ACC112 (cell line): ENCODE results near the gene ZNF839.
"Not testable (repeated sequence)": the region's sequence is repeated elsewhere in the genome, so short reads cannot be mapped to it uniquely, and the experiment has no call there.

Source experiments
- H2AFZ ChIP-seq: fragments of 200-600 bp; sonication (generic); one replicate; pipeline ENCODE4 v1.6.0; 2017; ENCODE audit warnings: antibody characterized with exemption, low read length; ENCODE audit not compliant: unreplicated experiment
- H3K27ac ChIP-seq: fragments of 200-600 bp; sonication (generic); 2 replicates; pipeline ENCODE4 v1.5.1; 2014; ENCODE audit warnings: low read depth, mild to moderate bottlenecking, antibody characterized with exemption, low read length, moderate library complexity
- H3K27me3 ChIP-seq: fragments of 200-600 bp; sonication (generic); 2 replicates; pipeline ENCODE4 v1.6.1; 2014; ENCODE audit warnings: mild to moderate bottlenecking, antibody characterized with exemption, low read length, moderate library complexity, mixed read lengths; ENCODE audit not compliant: insufficient read depth
- H3K36me3 ChIP-seq: fragments of 200-600 bp; sonication (generic); 2 replicates; pipeline ENCODE4 v1.6.1; 2016; ENCODE audit warnings: mild to moderate bottlenecking, antibody characterized with exemption, low read length, moderate library complexity, mixed read lengths; ENCODE audit not compliant: insufficient read depth
- H3K4me1 ChIP-seq: fragments of 200-600 bp; sonication (generic); one replicate; pipeline ENCODE4 v1.6.1; 2016; ENCODE audit warnings: low read length, mixed read lengths; ENCODE audit not compliant: insufficient read depth, unreplicated experiment, control insufficient read depth
- H3K4me3 ChIP-seq: fragments of 200-600 bp; sonication (generic); 2 replicates; pipeline ENCODE4 v1.5.1; 2014; ENCODE audit warnings: mild to moderate bottlenecking, low read depth, low read length
- H3K79me2 ChIP-seq: fragments of 200-600 bp; sonication (generic); one replicate; pipeline ENCODE4 v1.6.0; 2016; ENCODE audit warnings: low read length; ENCODE audit not compliant: control insufficient read depth, unreplicated experiment, insufficient read depth

ZNF839 gene

DNA sequence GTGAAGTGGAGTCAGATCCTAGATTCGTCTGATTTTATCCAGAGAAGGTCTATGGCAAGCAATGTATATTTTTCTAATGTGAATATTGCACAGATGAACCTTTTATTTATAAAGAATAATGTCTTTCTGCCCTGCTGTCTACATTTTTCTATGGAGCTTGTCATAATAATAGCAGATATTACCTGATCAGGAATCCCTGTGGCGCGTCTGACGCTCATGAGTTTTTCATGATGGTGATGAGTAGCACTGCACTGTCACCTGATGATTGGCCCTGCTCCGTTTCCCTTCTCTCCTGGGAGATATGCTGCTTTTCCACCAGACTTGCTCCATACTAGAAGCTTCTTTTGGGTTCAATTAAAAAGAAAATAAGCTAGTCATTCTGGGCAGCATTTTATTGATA lies 22.7 kb downstream of the ZNF839 start:
- Histone ChIP-seq H3K79me2 (no peaks in the 10 kb centered on the region), H3K4me3 (no peak overlapping the region), H2AFZ (no peak overlapping the region), H3K36me3 (no peaks in the 10 kb centered on the region; the same call in 1 of the 2 replicates), H3K4me1 (no peaks in the 10 kb centered on the region), H3K27ac (no peak overlapping the region), H3K27me3 (no peaks in the 10 kb centered on the region)

DNA sequence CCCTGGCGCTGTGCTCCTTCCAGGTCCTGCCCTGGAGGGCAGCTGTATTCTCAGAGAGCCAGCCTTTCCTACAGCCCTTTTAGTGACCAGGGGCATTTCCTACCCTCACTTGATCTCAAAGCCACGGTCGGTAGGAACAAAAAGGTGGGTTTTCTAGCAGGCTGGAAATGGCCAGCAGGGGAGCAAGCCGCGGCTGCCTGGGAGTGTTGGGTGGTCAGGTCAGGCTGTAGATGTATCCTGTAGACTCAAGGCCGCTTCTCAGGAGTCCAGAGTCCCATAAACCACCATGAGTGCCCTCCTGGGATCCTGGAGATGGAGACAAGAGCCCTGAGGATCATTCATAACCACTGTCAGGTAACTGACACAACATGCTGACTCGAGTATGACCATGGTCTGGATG lies 24.5 kb downstream of the ZNF839 start:
- Histone ChIP-seq H3K36me3 (peaks cover 6% of the 10 kb centered on the region; the same call in 1 of the 2 replicates), H3K4me3 (no peak overlapping the region), H3K27me3 (no peaks in the 10 kb centered on the region), H3K27ac (no peak overlapping the region), H2AFZ (no peak overlapping the region), H3K79me2 (no peaks in the 10 kb centered on the region), H3K4me1 (no peaks in the 10 kb centered on the region)

DNA sequence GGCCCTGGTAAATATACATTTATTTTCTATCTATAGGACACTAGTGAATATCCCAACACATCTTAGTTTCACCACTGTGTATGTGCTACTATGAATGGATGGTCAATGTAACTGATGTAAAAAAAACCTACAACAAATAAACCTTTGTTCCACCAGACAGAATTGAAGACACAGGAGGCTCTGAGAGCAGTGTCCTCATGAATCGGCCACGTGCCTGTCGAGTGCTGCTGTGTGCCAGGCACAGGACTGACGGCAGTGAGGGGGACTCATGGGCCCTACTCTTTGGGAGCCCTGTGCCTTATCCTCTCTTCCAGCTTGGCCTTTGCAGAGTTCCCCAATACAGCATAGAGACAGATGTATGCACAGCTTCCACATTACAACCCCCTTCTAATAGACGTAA lies 24.9 kb downstream of the ZNF839 start:
- Histone ChIP-seq H3K4me3 (no peak overlapping the region), H3K27ac (no peak overlapping the region), H3K36me3 (peaks cover 6% of the 10 kb centered on the region; the same call in 1 of the 2 replicates), H2AFZ (no peak overlapping the region), H3K79me2 (no peaks in the 10 kb centered on the region), H3K4me1 (no peaks in the 10 kb centered on the region), H3K27me3 (no peaks in the 10 kb centered on the region)

DNA sequence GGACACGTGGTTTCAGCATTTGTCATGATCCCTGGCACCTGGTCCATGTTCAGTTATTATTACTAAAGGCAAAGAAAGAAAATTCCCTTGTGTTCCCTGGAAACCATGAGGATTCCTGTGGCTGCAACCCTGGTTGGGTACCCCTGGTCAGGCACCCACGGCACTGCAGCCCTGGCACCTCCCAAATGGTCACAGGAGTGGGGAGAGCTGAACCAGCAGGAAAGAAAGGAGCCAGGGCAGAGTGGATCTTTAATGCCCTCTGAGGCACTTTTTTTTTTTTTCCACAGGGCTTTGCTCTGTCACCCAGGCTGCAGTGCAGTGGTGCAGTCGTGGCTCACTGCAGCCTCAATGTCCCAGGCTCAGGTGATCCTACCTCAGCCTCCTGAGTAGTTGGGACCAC lies 25.7 kb downstream of the ZNF839 start:
- H2AFZ ChIP-seq: no peak overlapping the region
- no peaks in the 10 kb centered on the region for H3K79me2 ChIP-seq
- no peaks in the 10 kb centered on the region for H3K27me3 ChIP-seq
- no peaks in the 10 kb centered on the region for H3K4me1 ChIP-seq
- H3K4me3 ChIP-seq: no peak overlapping the region
- H3K36me3 ChIP-seq: peaks cover 6% of the 10 kb centered on the region; the same call in 1 of the 2 replicates
- no peak overlapping the region for H3K27ac ChIP-seq

GRCh38 chr14:102346645-102347044 lies 27.1 kb downstream of the ZNF839 start:
- no peak overlapping the region for H2AFZ ChIP-seq
- no peak overlapping the region for H3K27ac ChIP-seq
- H3K4me3 ChIP-seq: no peak overlapping the region
- no peaks in the 10 kb centered on the region for H3K4me1 ChIP-seq
- no peaks in the 10 kb centered on the region for H3K79me2 ChIP-seq
- peaks cover 6% of the 10 kb centered on the region; the same call in 1 of the 2 replicates for H3K36me3 ChIP-seq
- H3K27me3 ChIP-seq: no peaks in the 10 kb centered on the region

- no peak overlapping the region for H3K4me3 ChIP-seq
- no peak overlapping the region for H3K27ac ChIP-seq
- H3K36me3 ChIP-seq: peaks cover 6% of the 10 kb centered on the region; the same call in 1 of the 2 replicates
- no peak overlapping the region for H2AFZ ChIP-seq
- H3K27me3 ChIP-seq: no peaks in the 10 kb centered on the region
- H3K79me2 ChIP-seq: no peaks in the 10 kb centered on the region
- no peaks in the 10 kb centered on the region for H3K4me1 ChIP-seq
Observed at GRCh38 chr14:102348376-102348775, 28.8 kb downstream of the ZNF839 start.

DNA sequence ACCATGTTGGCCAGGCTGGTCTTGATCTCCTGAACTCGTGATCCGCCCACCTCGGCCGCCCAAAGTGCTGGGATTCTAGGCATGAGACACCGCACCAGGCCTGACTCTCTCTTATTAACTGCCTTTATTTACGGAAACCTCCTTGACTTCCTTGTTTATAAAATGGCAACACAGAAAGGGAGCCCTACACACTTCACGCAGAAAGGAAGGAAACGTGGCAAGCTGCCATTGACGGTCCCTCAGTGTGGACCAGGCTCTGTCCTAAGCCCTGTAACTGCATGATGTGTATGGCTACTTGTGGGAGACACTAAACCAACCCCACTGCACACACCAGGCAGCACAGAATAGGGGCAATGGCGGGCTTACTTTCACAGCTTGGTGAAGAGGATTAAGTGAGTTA lies 31.5 kb downstream of the ZNF839 start:
- Histone ChIP-seq H3K27ac (no peak overlapping the region), H3K4me3 (no peak overlapping the region), H3K27me3 (no peaks in the 10 kb centered on the region), H2AFZ (no peak overlapping the region), H3K36me3 (peaks cover 21% of the 10 kb centered on the region), H3K79me2 (no peaks in the 10 kb centered on the region), H3K4me1 (no peaks in the 10 kb centered on the region)

DNA sequence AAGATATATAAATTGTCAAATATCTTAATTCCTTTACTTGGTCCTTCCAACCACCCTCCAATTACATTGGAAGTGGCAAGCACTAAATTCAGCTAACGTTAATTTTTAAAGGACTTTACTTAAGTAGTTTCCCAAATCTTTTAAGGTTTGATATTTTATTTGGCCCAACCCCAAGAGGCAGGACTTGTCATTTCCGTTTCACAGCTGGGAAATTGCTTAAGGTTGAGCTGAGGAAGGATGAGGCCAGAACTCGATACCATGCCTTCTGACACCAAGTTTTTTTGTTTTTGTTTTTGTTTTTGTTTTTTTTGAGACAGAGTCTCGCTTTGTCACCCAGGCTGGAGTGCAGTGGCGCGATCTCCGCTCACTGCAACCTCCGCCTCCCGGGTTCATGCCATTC lies 32.0 kb downstream of the ZNF839 start:
- not testable (repeated sequence) for H2AFZ ChIP-seq, H3K4me1 ChIP-seq, H3K79me2 ChIP-seq, H3K4me3 ChIP-seq, H3K27me3 ChIP-seq, H3K27ac ChIP-seq
- H3K36me3 ChIP-seq: peaks cover 21% of the 10 kb centered on the region

DNA sequence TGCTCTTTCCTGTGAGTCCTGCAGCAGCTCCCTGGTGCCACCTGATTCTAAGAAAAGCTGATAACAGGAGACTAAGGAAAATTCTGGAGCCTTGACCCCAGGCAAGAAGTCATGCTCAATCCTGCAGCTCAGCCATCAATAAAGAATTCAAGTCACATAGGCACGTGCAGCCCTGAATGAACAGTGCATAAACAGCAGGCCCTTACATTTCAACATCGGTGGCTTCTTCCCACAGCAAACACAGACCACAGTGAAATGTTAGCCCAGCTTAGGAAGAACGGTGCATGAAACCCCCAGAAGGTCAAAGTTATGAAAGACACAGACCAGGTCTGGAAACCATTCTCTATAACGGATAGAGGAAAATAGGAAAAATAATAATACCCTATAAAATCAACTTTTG lies 32.7 kb downstream of the ZNF839 start:
- Histone ChIP-seq H3K27me3 (no peaks in the 10 kb centered on the region), H3K4me3 (no peak overlapping the region), H3K27ac (no peak overlapping the region), H3K36me3 (peaks cover 21% of the 10 kb centered on the region), H3K4me1 (no peaks in the 10 kb centered on the region), H2AFZ (no peak overlapping the region), H3K79me2 (no peaks in the 10 kb centered on the region)

DNA sequence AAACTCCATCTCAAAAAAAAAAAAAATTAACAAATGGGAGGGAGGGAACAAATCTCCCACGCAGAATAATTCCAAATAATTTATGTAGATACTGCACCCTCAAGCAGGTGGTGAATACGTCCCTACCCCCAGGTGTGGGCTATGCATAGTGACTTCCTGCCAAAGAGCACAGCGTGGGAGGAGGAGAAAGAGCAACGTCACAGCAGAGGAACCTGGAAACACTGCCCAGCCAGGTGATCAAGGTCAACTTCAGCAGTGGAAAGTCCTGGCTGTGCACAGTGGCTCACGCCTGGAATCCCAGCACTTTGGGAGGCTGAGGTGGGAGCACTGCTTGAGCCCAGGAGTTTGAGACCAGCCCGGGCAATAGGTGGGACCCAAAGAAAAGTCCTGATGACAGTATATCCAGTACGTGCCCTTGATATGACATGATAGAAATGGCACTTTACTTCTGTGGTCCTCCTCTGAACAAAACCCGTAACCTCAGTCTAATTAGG lies 33.6 kb downstream of the ZNF839 start:
- Histone ChIP-seq H3K4me3 (no peak overlapping the region), H3K4me1 (no peaks in the 10 kb centered on the region), H3K27me3 (no peaks in the 10 kb centered on the region), H3K27ac (no peak overlapping the region), H3K36me3 (peaks cover 17% of the 10 kb centered on the region), H3K79me2 (no peaks in the 10 kb centered on the region), H2AFZ (no peak overlapping the region)

DNA sequence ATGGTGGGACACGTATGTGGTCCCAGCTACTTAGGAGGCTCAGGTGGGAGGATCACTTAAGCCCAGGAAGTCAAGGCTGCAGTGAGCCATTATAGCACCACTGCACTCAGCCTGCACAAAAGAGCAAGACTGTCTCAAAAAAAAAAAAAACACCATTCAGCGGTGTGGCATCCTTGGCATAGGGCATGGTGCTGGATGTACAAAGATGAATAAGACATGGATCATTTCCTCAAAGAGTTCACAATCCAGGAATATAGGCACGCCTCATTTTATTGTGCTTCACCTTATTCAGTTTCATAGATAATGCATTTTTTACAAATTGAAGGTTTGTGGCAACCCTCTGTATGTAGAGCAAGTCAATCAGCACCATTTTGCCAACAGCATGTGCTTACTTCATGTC lies 36.7 kb downstream of the ZNF839 start:
- H3K79me2 ChIP-seq: peaks cover 5% of the 10 kb centered on the region
- no peaks in the 10 kb centered on the region for H3K4me1 ChIP-seq
- no peak overlapping the region for H3K27ac ChIP-seq
- peaks cover 15% of the 10 kb centered on the region for H3K36me3 ChIP-seq
- no peak overlapping the region for H2AFZ ChIP-seq
- no peaks in the 10 kb centered on the region for H3K27me3 ChIP-seq
- H3K4me3 ChIP-seq: no peak overlapping the region
